Cardiac muscle cell (in vitro differentiated cells and primary cell): ENCODE data around the gene BCKDHA. TPM values are rescaled to one million over a fixed set of nuclear protein-coding genes. Genes with fewer than 3 reads are reported as not detected.

Source experiments
- DNase-seq, 2 donors: peaks; one replicate each; pipeline versions ENCODE4 v3.0.0 to v3.0.0-alpha.2; 2010 to 2017; ENCODE audit warnings: low read depth in 1 of 2, low spot score in 1 of 2
- H3K27ac ChIP-seq: fragments of 200-600 bp; sonication (generic); 2 replicates; pipeline ENCODE4 v1.5.1; 2016
- H3K27me3 ChIP-seq: fragments of 200-600 bp; sonication (generic); 2 replicates; pipeline ENCODE4 v1.6.0; 2016; ENCODE audit warnings: control low read depth
- H3K36me3 ChIP-seq: fragments of 200-600 bp; sonication (generic); 2 replicates; pipeline ENCODE4 v1.5.1; 2016; ENCODE audit warnings: control low read depth
- H3K4me1 ChIP-seq: fragments of 200-600 bp; sonication (generic); 2 replicates; pipeline ENCODE4 v1.8.1; 2017; ENCODE audit warnings: low read depth, mild to moderate bottlenecking, mixed run types
- H3K4me3 ChIP-seq: fragments of 200-600 bp; sonication (generic); 2 replicates; pipeline ENCODE4 v1.5.1; 2016; ENCODE audit warnings: mild to moderate bottlenecking
- H3K9me3 ChIP-seq: fragments of 200-600 bp; sonication (generic); 2 replicates; pipeline ENCODE4 v1.5.1; 2017; ENCODE audit warnings: low read depth, mild to moderate bottlenecking, control low read depth
- CTCF ChIP-seq: IDR thresholded peaks from 2 replicates; pipeline ENCODE4 v1.5.1; 2012; ENCODE audit warnings: low read depth, mild to moderate bottlenecking, low read length
- polyA plus RNA-seq: library from polyadenylated mRNA; unstranded; fragments of >200 nt; fragmentation: Nextera tagmentation; extraction: Ambion mirVana; gene quantifications from 2 replicates; pipeline ENCODE4 v1.2.1, GENCODE V29; 2016
- total RNA-seq: library from RNA; depleted of rRNA; stranded (reverse); fragments of >200 nt; gene quantifications from 2 replicates; pipeline ENCODE4 v1.2.3, GENCODE V29; 2016

Gene BCKDHA
- total and polyA plus RNA-seq, 2 experiments from 2014 or later: 151 to 166 TPM

GRCh38 chr19:41413947-41414346 lies 16.3 kb downstream of the BCKDHA start:
- no peak overlapping the region for H3K4me3 ChIP-seq
- no peak for DNase-seq
- H3K9me3 ChIP-seq: no peaks in the 10 kb centered on the region
- no peaks in the 10 kb centered on the region for H3K27me3 ChIP-seq
- no peak overlapping the region for H3K27ac ChIP-seq
- no peak for TF ChIP-seq CTCF
- H3K36me3 ChIP-seq: peaks cover 17% of the 10 kb centered on the region
- peaks cover 9% of the 10 kb centered on the region for H3K4me1 ChIP-seq

GRCh38 chr19:41414461-41414860 lies 16.8 kb downstream of the BCKDHA start:
- H3K9me3 ChIP-seq: no peaks in the 10 kb centered on the region
- no peak overlapping the region for H3K27ac ChIP-seq
- no peak for DNase-seq
- no peak for TF ChIP-seq CTCF
- no peaks in the 10 kb centered on the region for H3K27me3 ChIP-seq
- H3K4me3 ChIP-seq: no peak overlapping the region
- peaks cover 20% of the 10 kb centered on the region for H3K36me3 ChIP-seq
- peaks cover 4% of the 10 kb centered on the region for H3K4me1 ChIP-seq

GRCh38 chr19:41415154-41415571 lies 17.5 kb downstream of the BCKDHA start:
- Histone ChIP-seq H3K27me3 (no peaks in the 10 kb centered on the region), H3K4me3 (no peak overlapping the region), H3K9me3 (no peaks in the 10 kb centered on the region), H3K27ac (no peak overlapping the region), H3K36me3 (peaks cover 27% of the 10 kb centered on the region), H3K4me1 (no peaks in the 10 kb centered on the region)
- no peak for TF ChIP-seq CTCF
- no peak for DNase-seq

DNA sequence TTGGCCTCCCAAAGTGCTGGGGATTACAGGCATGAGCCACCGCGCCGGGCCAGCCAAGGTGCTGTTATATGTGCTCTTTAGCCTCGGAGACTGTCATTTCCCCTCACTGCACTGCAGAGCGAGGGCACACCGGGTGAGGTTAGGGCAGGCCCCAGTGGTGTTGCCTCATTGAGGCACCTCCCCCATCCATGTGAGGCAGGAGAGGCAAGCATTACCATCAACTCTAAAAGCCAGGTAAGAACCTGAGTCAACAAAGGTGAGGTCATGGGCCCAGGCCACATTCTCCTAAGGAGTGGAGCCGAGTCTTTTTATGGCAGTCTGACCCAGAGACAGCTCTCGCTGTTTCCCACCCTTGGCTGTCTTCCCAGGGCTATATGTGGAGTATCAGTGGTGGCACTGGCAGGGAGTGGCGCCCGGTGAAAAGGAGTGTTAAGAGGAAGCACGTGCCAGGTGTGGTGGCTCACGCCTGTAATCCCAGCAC lies 18.6 kb downstream of the BCKDHA start:
- no peak for TF ChIP-seq CTCF
- no peaks in the 10 kb centered on the region for H3K4me1 ChIP-seq
- peaks cover 28% of the 10 kb centered on the region for H3K36me3 ChIP-seq
- no peaks in the 10 kb centered on the region for H3K27me3 ChIP-seq
- DNase-seq: no peak
- H3K9me3 ChIP-seq: no peaks in the 10 kb centered on the region
- no peak overlapping the region for H3K4me3 ChIP-seq
- no peak overlapping the region for H3K27ac ChIP-seq

GRCh38 chr19:41420101-41420880 lies 22.7 kb downstream of the BCKDHA start:
- Histone ChIP-seq H3K27me3 (no peaks in the 10 kb centered on the region), H3K27ac (no peak overlapping the region), H3K9me3 (no peaks in the 10 kb centered on the region), H3K4me1 (no peaks in the 10 kb centered on the region), H3K4me3 (no peak overlapping the region), H3K36me3 (peaks cover 23% of the 10 kb centered on the region)
- TF ChIP-seq CTCF: no peak
- no peak for DNase-seq
